Measurements from ENCODE around the gene NEAT1. TPM values are rescaled to one million over a fixed set of nuclear protein-coding genes. Genes with fewer than 3 reads are reported as not detected.

Gene NEAT1
- total RNA-seq, 4 donors from 2014 or later: 21.0 to 341 (median 183) TPM

GRCh38 chr11:65380460-65381119 lies 42.0 kb upstream of the NEAT1 start:
- Histone ChIP-seq H3K4me1 (peaks cover 0 to 53% (median 25%) of the 10 kb centered on the region in 3 donors), H3K4me3 (no peak overlapping the region), H3K27me3 (no peaks in the 10 kb centered on the region), H3K9me3 (no peaks in the 10 kb centered on the region), H3K36me3 (peaks cover 0 to 13% of the 10 kb centered on the region in 2 donors), H3K27ac (peak overlapping the region in 3 of 4 donors; percentile 54 to 97 (median 95))
- 80 to 88% methylated on average over 4 to 6 of the region's 16 CpGs for WGBS, 2 donors (ENCODE audit: low coverage in 1 of 2)
- TF ChIP-seq, protein P1, sequence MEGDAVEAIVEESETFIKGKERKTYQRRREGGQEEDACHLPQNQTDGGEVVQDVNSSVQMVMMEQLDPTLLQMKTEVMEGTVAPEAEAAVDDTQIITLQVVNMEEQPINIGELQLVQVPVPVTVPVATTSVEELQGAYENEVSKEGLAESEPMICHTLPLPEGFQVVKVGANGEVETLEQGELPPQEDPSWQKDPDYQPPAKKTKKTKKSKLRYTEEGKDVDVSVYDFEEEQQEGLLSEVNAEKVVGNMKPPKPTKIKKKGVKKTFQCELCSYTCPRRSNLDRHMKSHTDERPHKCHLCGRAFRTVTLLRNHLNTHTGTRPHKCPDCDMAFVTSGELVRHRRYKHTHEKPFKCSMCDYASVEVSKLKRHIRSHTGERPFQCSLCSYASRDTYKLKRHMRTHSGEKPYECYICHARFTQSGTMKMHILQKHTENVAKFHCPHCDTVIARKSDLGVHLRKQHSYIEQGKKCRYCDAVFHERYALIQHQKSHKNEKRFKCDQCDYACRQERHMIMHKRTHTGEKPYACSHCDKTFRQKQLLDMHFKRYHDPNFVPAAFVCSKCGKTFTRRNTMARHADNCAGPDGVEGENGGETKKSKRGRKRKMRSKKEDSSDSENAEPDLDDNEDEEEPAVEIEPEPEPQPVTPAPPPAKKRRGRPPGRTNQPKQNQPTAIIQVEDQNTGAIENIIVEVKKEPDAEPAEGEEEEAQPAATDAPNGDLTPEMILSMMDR (IDR thresholded peaks at IDR 0.05): no peak
- TF ChIP-seq EP300 (IDR thresholded peaks at IDR 0.05) (no peak), POLR2AphosphoS5 (IDR thresholded peaks at IDR 0.05) (no peak), POLR2A (IDR thresholded peaks at IDR 0.05) (no peak)
- ATAC-seq: no peak

DNA sequence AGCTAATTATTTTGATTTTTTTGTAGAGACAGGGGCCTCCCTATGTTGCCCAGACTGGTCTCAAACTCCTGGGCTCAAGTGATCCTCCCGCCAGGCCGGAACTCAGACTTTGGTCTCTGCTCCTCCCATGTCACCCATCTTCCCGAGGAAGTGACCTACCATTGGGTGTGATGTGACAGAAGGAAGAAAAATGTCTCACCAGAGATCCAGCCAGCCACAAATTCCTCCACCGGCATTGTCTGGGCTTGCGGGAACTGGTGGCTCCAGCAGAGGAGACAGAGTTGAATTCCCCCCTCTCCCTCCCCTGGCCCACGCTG lies 40.9 kb upstream of the NEAT1 start:
- peaks cover 0 to 13% of the 10 kb centered on the region in 2 donors for H3K36me3 ChIP-seq
- peak overlapping the region; percentile 13 to 56 for H3K4me3 ChIP-seq
- 0% methylated on average over 2 of the region's 6 CpGs for WGBS, 2 donors (ENCODE audit: low coverage in 1 of 2)
- H3K4me1 ChIP-seq: peaks cover 0 to 59% (median 25%) of the 10 kb centered on the region in 3 donors
- H3K9me3 ChIP-seq: no peaks in the 10 kb centered on the region
- no peak for TF ChIP-seq POLR2AphosphoS5 (IDR thresholded peaks at IDR 0.05)
- TF ChIP-seq POLR2A (IDR thresholded peaks at IDR 0.05): no peak
- TF ChIP-seq, protein P1 (IDR thresholded peaks at IDR 0.05): no peak
- TF ChIP-seq EP300 (IDR thresholded peaks at IDR 0.05): no peak
- peak overlapping the region; percentile 90 to 99 (median 96) for H3K27ac ChIP-seq
- H3K27me3 ChIP-seq: no peaks in the 10 kb centered on the region
- peak; percentile 6 for ATAC-seq

DNA sequence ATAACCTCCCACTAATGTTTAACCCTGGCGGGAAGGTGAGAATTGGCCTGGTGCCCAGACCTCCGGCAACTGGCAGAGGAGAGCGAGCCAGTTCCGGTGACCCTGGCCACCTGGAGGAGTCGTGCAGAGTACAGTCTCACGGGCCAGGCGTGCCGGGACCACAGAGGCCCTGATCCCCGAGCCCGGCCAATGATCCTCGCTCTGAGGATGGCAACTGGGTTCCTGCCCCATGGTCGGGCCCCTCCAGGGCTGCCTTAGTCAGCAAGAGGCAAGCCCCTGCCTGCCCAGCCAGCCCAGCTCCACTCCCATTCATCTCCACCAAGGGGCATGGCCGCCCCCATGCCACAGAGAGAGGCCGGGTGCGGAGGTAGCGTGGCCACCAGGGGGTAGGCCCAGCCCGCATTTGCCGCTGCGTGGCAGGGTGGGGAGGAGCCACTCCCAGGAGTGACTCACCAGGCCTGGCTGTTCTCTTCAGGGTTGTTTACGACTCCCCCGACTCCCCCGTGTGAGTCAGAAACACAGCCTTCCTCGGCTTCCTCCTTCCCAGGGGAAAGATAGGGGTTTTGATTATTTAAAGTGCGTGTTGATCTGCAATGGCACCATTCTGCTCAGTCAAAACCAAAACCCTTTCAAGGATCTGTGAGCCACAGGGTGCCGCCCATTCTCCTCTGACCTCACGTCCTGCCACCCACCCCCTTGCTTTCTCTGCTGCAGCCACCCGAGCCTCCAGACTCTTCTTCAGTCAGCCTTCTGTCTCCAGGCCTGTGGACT lies 40.4 kb upstream of the NEAT1 start, which contains the start of gene SLC25A45:
SLC25A45 (minus strand) TSS at position 614 of the 771 bp plus-strand sequence. CDS start 695 bp downstream, outside the sequence.
- H3K27ac ChIP-seq: peak within 1 kb of the TSS; percentile 90 to 99 (median 96)
- TF ChIP-seq, protein P1 (IDR thresholded peaks at IDR 0.05): peak in 3 of 4 experiments; percentile 94 to 98 (median 96)
- no peak for TF ChIP-seq EP300 (IDR thresholded peaks at IDR 0.05)
- TF ChIP-seq POLR2A (IDR thresholded peaks at IDR 0.05): peak in 1 of 2 donors; percentile 53
- peak; percentile 83 for TF ChIP-seq POLR2AphosphoS5 (IDR thresholded peaks at IDR 0.05)
- ATAC-seq: peak; percentile 93
- 0 to 2% methylated on average over 3 to 5 of the region's 27 CpGs for WGBS, 2 donors (ENCODE audit: low coverage in 1 of 2)
- peak within 1 kb of the TSS; percentile 13 to 56 for H3K4me3 ChIP-seq
- peaks cover 0 to 64% (median 25%) of the 10 kb centered on the region in 3 donors for H3K4me1 ChIP-seq
- no peaks in the 10 kb centered on the region for H3K9me3 ChIP-seq
- H3K36me3 ChIP-seq: peaks cover 0 to 13% of the 10 kb centered on the region in 2 donors
- no peaks in the 10 kb centered on the region for H3K27me3 ChIP-seq

DNA sequence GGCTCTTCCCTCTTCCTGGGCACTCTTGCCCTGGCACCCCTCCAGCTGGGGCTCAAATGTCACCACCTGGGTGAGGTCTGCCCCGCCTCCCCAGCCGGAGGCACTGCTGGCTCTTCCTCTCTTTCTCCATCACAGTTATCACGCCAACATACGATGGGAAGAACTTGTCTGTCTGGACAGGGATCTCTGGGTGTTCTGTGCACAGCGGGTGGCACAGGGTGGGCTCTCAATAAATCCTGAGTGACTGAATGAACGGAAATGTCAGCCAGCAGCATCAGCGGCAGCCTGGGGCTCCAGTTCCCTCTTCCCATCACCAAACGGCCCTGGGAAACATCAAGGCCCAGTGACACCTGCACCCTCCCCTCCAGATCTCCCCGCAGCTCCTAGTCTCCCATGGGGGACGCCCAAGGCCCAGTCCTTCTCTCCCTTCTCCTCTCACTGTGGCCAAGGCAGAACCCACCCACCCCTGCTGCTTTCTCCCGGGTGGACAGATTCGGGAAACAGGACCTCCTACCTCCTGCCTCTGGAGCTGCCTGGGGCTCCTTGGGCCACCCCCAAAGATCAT lies 39.7 kb upstream of the NEAT1 start:
- 0 to 8% methylated on average over 2 to 5 of the region's 12 CpGs for WGBS, 2 donors (ENCODE audit: low coverage in 1 of 2)
- ATAC-seq: no peak
- peak overlapping the region; percentile 1 to 56 for H3K4me3 ChIP-seq

GRCh38 chr11:65383778-65384177 lies 38.8 kb upstream of the NEAT1 start:
- Histone ChIP-seq H3K36me3 (peaks cover 0 to 16% of the 10 kb centered on the region in 2 donors), H3K27me3 (no peaks in the 10 kb centered on the region), H3K9me3 (no peaks in the 10 kb centered on the region), H3K4me3 (no peak overlapping the region), H3K27ac (peak overlapping the region in 3 of 4 donors; percentile 95 to 99 (median 97)), H3K4me1 (peaks cover 0 to 79% (median 35%) of the 10 kb centered on the region in 3 donors)
- WGBS, 2 donors (ENCODE audit: low coverage in 1 of 2): 92% methylated on average over 2 to 6 of the region's 6 CpGs
- no peak for ATAC-seq
- TF ChIP-seq EP300 (IDR thresholded peaks at IDR 0.05): no peak

More for the DNA sequence above, 39.7 kb upstream of the NEAT1 start:
- Histone ChIP-seq H3K9me3 (no peaks in the 10 kb centered on the region), H3K4me1 (peaks cover 0 to 70% (median 31%) of the 10 kb centered on the region in 3 donors), H3K27me3 (no peaks in the 10 kb centered on the region), H3K27ac (peak overlapping the region; percentile 90 to 99 (median 96)), H3K36me3 (peaks cover 0 to 13% of the 10 kb centered on the region in 2 donors)
- TF ChIP-seq POLR2A (IDR thresholded peaks at IDR 0.05): peak in 1 of 2 donors; percentile 65
- TF ChIP-seq EP300 (IDR thresholded peaks at IDR 0.05): no peak

Measured in gastroesophageal sphincter (tissue), 4 donors.